ENCODE results near the gene SLC34A3.

DNA sequence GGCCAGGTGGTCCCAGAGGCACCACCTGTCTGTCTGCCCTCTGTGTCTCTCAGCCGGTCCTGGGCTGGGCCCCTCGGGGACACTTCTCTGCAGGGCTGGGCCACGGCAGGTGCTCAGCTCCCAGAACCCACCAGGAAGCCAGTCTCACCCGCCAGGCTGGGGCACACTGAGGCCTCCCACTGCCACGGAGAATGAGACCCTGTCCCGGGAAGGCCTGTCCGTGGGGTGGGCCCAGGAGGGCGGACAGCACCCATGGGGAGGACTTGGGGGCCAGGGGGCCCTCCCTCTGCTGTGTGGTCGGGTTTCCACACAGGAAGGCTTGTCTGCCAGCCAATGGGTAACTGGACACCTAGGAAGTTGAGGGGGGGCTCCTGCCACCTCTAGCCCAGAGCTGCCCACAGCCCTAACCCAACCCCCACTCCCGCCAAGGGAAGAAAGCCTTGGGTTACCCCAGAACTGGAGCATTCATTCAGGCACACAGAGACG is 6.3 kb downstream of the SLC34A3 start:
- no peak for TF ChIP-seq EZH2 (IDR thresholded peaks at IDR 0.05; ENCODE audit: borderline replicate concordance, insufficient read depth, low read depth, low read length, poor library complexity, severe bottlenecking)
- TF ChIP-seq, protein P1, sequence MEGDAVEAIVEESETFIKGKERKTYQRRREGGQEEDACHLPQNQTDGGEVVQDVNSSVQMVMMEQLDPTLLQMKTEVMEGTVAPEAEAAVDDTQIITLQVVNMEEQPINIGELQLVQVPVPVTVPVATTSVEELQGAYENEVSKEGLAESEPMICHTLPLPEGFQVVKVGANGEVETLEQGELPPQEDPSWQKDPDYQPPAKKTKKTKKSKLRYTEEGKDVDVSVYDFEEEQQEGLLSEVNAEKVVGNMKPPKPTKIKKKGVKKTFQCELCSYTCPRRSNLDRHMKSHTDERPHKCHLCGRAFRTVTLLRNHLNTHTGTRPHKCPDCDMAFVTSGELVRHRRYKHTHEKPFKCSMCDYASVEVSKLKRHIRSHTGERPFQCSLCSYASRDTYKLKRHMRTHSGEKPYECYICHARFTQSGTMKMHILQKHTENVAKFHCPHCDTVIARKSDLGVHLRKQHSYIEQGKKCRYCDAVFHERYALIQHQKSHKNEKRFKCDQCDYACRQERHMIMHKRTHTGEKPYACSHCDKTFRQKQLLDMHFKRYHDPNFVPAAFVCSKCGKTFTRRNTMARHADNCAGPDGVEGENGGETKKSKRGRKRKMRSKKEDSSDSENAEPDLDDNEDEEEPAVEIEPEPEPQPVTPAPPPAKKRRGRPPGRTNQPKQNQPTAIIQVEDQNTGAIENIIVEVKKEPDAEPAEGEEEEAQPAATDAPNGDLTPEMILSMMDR (IDR thresholded peaks at IDR 0.05), result no peak

Measured in B cell (primary cell).